ENCODE measurements around the gene SH3BGRL2.

The SH3BGRL2 gene

GRCh38 chr6:79734374-79734773, 103.2 kb downstream of the SH3BGRL2 start:
- Histone ChIP-seq H2BK5ac (ENCODE audit: low read length) (no peak overlapping the region), H3K27ac (replicated peaks; ENCODE audit: low read length) (no peak overlapping the region), H3K4ac (ENCODE audit: low read length) (no peak overlapping the region), H3K9ac (ENCODE audit: low read depth, low read length, poor library complexity) (no peak overlapping the region), H3K18ac (ENCODE audit: low read length) (no peak overlapping the region), H2AK5ac (ENCODE audit: low read depth, low read length) (peak overlapping the region; percentile 53), H3K9me3 (replicated peaks in 1 of 2; ENCODE audit: control insufficient read depth in 2 of 2, insufficient read depth in 1 of 2, low read depth in 1 of 2, low read length in 2 of 2) (no peaks in the 10 kb centered on the region), H2AFZ (ENCODE audit: low read length) (no peak overlapping the region), H3K27me3 (ENCODE audit: control insufficient read depth in 3 of 3, insufficient read depth in 3 of 3, low read depth in 1 of 3, low read length in 3 of 3) (no peaks in the 10 kb centered on the region), H3K79me1 (ENCODE audit: low read depth, low read length) (no peaks in the 10 kb centered on the region), H3K23ac (ENCODE audit: low read depth, low read length, poor library complexity) (no peak overlapping the region), H3K14ac (ENCODE audit: low read length) (no peak overlapping the region), H4K8ac (ENCODE audit: low read depth, low read length) (no peak overlapping the region), H3K36me3 (replicated peaks in 1 of 2; ENCODE audit: control insufficient read depth in 2 of 2, insufficient read depth in 2 of 2, low read length in 2 of 2) (no peaks in the 10 kb centered on the region), H2BK15ac (ENCODE audit: low read length) (no peak overlapping the region), H4K91ac (ENCODE audit: low read depth, low read length, poor library complexity) (no peak overlapping the region), H3K4me1 (ENCODE audit: control insufficient read depth in 2 of 2, insufficient read depth in 1 of 2, low read depth in 1 of 2, low read length in 2 of 2) (peaks cover 0 to 8% of the 10 kb centered on the region in 2 donors), H2BK12ac (ENCODE audit: low read length) (no peak overlapping the region), H3K4me2 (ENCODE audit: insufficient read depth, low read length, poor library complexity, severe bottlenecking) (no peak overlapping the region), H3K4me3 (ENCODE audit: low read length in 2 of 2) (no peak overlapping the region), H2BK120ac (ENCODE audit: low read depth, low read length) (no peak overlapping the region)
- WGBS, 2 donors (ENCODE audit: extremely low coverage in 2 of 2, insufficient read length in 2 of 2, insufficient replicate concordance in 1 of 2) = no CpG with 5 or more reads among the region's 8 CpGs
- no peak for DNase-seq (ENCODE audit: low spot score)

DNA sequence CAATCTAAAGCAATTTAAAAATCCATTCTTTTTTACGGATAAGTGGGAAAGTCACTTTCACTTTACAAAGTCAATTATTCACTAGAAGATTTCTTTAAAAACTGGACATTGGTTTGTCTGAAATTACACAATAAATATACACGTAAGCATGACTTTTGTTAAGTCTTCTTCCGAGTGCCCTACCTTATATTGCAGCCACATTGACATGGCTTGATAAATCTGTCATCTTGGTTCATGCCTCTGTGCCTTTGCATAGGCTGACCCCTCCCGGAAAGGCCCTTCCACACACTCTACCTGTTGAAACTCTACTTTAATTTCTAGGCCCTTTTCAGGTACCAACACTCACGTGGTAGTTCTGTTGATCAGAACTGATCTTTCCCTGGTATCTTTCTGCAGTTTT, 104.1 kb downstream of the SH3BGRL2 start:
- no peaks in the 10 kb centered on the region for H3K27me3 ChIP-seq (ENCODE audit: control insufficient read depth in 3 of 3, insufficient read depth in 3 of 3, low read depth in 1 of 3, low read length in 3 of 3)
- no peak overlapping the region for H3K23ac ChIP-seq (ENCODE audit: low read depth, low read length, poor library complexity)
- WGBS, 2 donors (ENCODE audit: extremely low coverage in 2 of 2, insufficient read length in 2 of 2, insufficient replicate concordance in 1 of 2) = no CpG with 5 or more reads among the region's 5 CpGs
- no peak overlapping the region for H2AK5ac ChIP-seq (ENCODE audit: low read depth, low read length)
- H3K4me3 ChIP-seq (ENCODE audit: low read length in 2 of 2) = no peak overlapping the region
- H4K8ac ChIP-seq (ENCODE audit: low read depth, low read length) = no peak overlapping the region
- no peak overlapping the region for H2BK120ac ChIP-seq (ENCODE audit: low read depth, low read length)
- H3K14ac ChIP-seq (ENCODE audit: low read length) = no peak overlapping the region
- no peaks in the 10 kb centered on the region for H3K36me3 ChIP-seq (replicated peaks in 1 of 2; ENCODE audit: control insufficient read depth in 2 of 2, insufficient read depth in 2 of 2, low read length in 2 of 2)
- no peak for DNase-seq (ENCODE audit: low spot score)
- no peak overlapping the region for H2AFZ ChIP-seq (ENCODE audit: low read length)
- no peak overlapping the region for H2BK15ac ChIP-seq (ENCODE audit: low read length)
- H4K91ac ChIP-seq (ENCODE audit: low read depth, low read length, poor library complexity) = no peak overlapping the region
- no peak overlapping the region for H3K18ac ChIP-seq (ENCODE audit: low read length)
- H3K79me1 ChIP-seq (ENCODE audit: low read depth, low read length) = no peaks in the 10 kb centered on the region
- no peak overlapping the region for H3K27ac ChIP-seq (replicated peaks; ENCODE audit: low read length)
- no peak overlapping the region for H3K4me2 ChIP-seq (ENCODE audit: insufficient read depth, low read length, poor library complexity, severe bottlenecking)
- H2BK5ac ChIP-seq (ENCODE audit: low read length) = no peak overlapping the region
- H2BK12ac ChIP-seq (ENCODE audit: low read length) = no peak overlapping the region
- peaks cover 0 to 8% of the 10 kb centered on the region in 2 donors for H3K4me1 ChIP-seq (ENCODE audit: control insufficient read depth in 2 of 2, insufficient read depth in 1 of 2, low read depth in 1 of 2, low read length in 2 of 2)
- H3K9ac ChIP-seq (ENCODE audit: low read depth, low read length, poor library complexity) = no peak overlapping the region
- H3K4ac ChIP-seq (ENCODE audit: low read length) = no peak overlapping the region
- peaks cover 0 to 1% of the 10 kb centered on the region in 2 donors for H3K9me3 ChIP-seq (replicated peaks in 1 of 2; ENCODE audit: control insufficient read depth in 2 of 2, insufficient read depth in 1 of 2, low read depth in 1 of 2, low read length in 2 of 2)

DNA sequence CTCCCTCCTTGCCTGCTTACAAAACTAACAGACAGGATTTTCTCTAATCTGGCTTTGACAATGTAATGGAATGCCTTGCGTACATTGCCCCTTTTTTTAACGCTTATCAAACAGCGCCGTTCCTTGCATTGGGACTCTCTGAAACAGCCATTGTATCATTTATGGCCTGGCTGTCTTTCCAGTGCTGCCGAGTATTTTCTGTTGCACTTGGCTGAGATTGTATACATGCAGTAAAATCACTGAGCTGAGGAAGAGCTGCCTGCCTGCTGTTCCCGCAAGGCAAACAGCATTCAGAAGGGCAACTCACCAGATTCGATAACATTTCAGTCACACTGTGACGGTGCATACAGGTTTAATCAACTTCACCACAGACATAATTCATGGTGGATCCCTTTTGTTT, 106.0 kb downstream of the SH3BGRL2 start:
- Histone ChIP-seq H3K9ac (ENCODE audit: low read depth, low read length, poor library complexity) (no peak overlapping the region), H3K4me2 (ENCODE audit: insufficient read depth, low read length, poor library complexity, severe bottlenecking) (no peak overlapping the region), H3K18ac (ENCODE audit: low read length) (no peak overlapping the region), H3K36me3 (replicated peaks in 1 of 2; ENCODE audit: control insufficient read depth in 2 of 2, insufficient read depth in 2 of 2, low read length in 2 of 2) (no peaks in the 10 kb centered on the region), H4K91ac (ENCODE audit: low read depth, low read length, poor library complexity) (no peak overlapping the region), H3K9me3 (replicated peaks in 1 of 2; ENCODE audit: control insufficient read depth in 2 of 2, insufficient read depth in 1 of 2, low read depth in 1 of 2, low read length in 2 of 2) (peaks cover 0 to 1% of the 10 kb centered on the region in 2 donors), H3K14ac (ENCODE audit: low read length) (no peak overlapping the region), H3K27ac (replicated peaks; ENCODE audit: low read length) (no peak overlapping the region), H3K4ac (ENCODE audit: low read length) (no peak overlapping the region), H2BK15ac (ENCODE audit: low read length) (no peak overlapping the region), H2BK12ac (ENCODE audit: low read length) (no peak overlapping the region), H3K4me3 (ENCODE audit: low read length in 2 of 2) (no peak overlapping the region), H2BK5ac (ENCODE audit: low read length) (no peak overlapping the region), H2BK120ac (ENCODE audit: low read depth, low read length) (no peak overlapping the region), H2AK5ac (ENCODE audit: low read depth, low read length) (no peak overlapping the region), H3K79me1 (ENCODE audit: low read depth, low read length) (no peaks in the 10 kb centered on the region), H2AFZ (ENCODE audit: low read length) (peak overlapping the region; percentile 32), H3K23ac (ENCODE audit: low read depth, low read length, poor library complexity) (no peak overlapping the region), H3K27me3 (ENCODE audit: control insufficient read depth in 3 of 3, insufficient read depth in 3 of 3, low read depth in 1 of 3, low read length in 3 of 3) (no peaks in the 10 kb centered on the region), H3K4me1 (ENCODE audit: control insufficient read depth in 2 of 2, insufficient read depth in 1 of 2, low read depth in 1 of 2, low read length in 2 of 2) (peaks cover 0 to 8% of the 10 kb centered on the region in 2 donors), H4K8ac (ENCODE audit: low read depth, low read length) (no peak overlapping the region)
- DNase-seq (ENCODE audit: low spot score) = no peak
- no CpG with 5 or more reads among the region's 8 CpGs for WGBS, 2 donors (ENCODE audit: extremely low coverage in 2 of 2, insufficient read length in 2 of 2, insufficient replicate concordance in 1 of 2)

GRCh38 chr6:79742030-79742429, 110.9 kb downstream of the SH3BGRL2 start:
- no CpG with 5 or more reads among the region's 2 CpGs for WGBS, 2 donors (ENCODE audit: extremely low coverage in 2 of 2, insufficient read length in 2 of 2, insufficient replicate concordance in 1 of 2)
- H2AK5ac ChIP-seq (ENCODE audit: low read depth, low read length) = no peak overlapping the region
- H3K9me3 ChIP-seq (replicated peaks in 1 of 2; ENCODE audit: control insufficient read depth in 2 of 2, insufficient read depth in 1 of 2, low read depth in 1 of 2, low read length in 2 of 2) = peaks cover 0 to 3% of the 10 kb centered on the region in 2 donors
- no peaks in the 10 kb centered on the region for H3K79me1 ChIP-seq (ENCODE audit: low read depth, low read length)
- H3K4me2 ChIP-seq (ENCODE audit: insufficient read depth, low read length, poor library complexity, severe bottlenecking) = no peak overlapping the region
- H4K91ac ChIP-seq (ENCODE audit: low read depth, low read length, poor library complexity) = no peak overlapping the region
- no peaks in the 10 kb centered on the region for H3K4me1 ChIP-seq (ENCODE audit: control insufficient read depth in 2 of 2, insufficient read depth in 1 of 2, low read depth in 1 of 2, low read length in 2 of 2)
- H3K14ac ChIP-seq (ENCODE audit: low read length) = no peak overlapping the region
- no peak overlapping the region for H2BK12ac ChIP-seq (ENCODE audit: low read length)
- no peak overlapping the region for H2AFZ ChIP-seq (ENCODE audit: low read length)
- no peak overlapping the region for H3K23ac ChIP-seq (ENCODE audit: low read depth, low read length, poor library complexity)
- no peak overlapping the region for H2BK120ac ChIP-seq (ENCODE audit: low read depth, low read length)
- DNase-seq (ENCODE audit: low spot score) = no peak
- no peak overlapping the region for H3K9ac ChIP-seq (ENCODE audit: low read depth, low read length, poor library complexity)
- H3K4ac ChIP-seq (ENCODE audit: low read length) = no peak overlapping the region
- no peak overlapping the region for H3K18ac ChIP-seq (ENCODE audit: low read length)
- H2BK5ac ChIP-seq (ENCODE audit: low read length) = no peak overlapping the region
- H3K36me3 ChIP-seq (replicated peaks in 1 of 2; ENCODE audit: control insufficient read depth in 2 of 2, insufficient read depth in 2 of 2, low read length in 2 of 2) = no peaks in the 10 kb centered on the region
- no peak overlapping the region for H2BK15ac ChIP-seq (ENCODE audit: low read length)
- no peak overlapping the region for H3K4me3 ChIP-seq (ENCODE audit: low read length in 2 of 2)
- no peaks in the 10 kb centered on the region for H3K27me3 ChIP-seq (ENCODE audit: control insufficient read depth in 3 of 3, insufficient read depth in 3 of 3, low read depth in 1 of 3, low read length in 3 of 3)
- no peak overlapping the region for H4K8ac ChIP-seq (ENCODE audit: low read depth, low read length)
- no peak overlapping the region for H3K27ac ChIP-seq (replicated peaks; ENCODE audit: low read length)

Measured in neuronal stem cell (in vitro differentiated cells).